Measurements from ENCODE around the gene MRGPRF. TPM values are rescaled to one million over a fixed set of nuclear protein-coding genes. Genes with fewer than 3 reads are reported as not detected.
A peak's percentile ranks its signal among the peaks of the same experiment; 100 is the strongest.

MRGPRF gene
- total RNA-seq (10 to 100 TPM in 5 of 7 donors, 1 to 10 TPM in 2; 7.2 to 21.2 (median 11.7) TPM), polyA plus RNA-seq (1 to 10 TPM; 2.2 to 7.9 (median 5.0) TPM)
- long read RNA-seq, donor 1, partial matches to known transcripts, result 0 of 1 reads
- long read RNA-seq, donor 1, other reads (novel, unspliced or antisense), result 0 of 1 reads
- long read RNA-seq, donor 2, partial matches to known transcripts, result 0 of 2 reads
- long read RNA-seq, donor 2, other reads (novel, unspliced or antisense), result 0 of 2 reads

GRCh38 chr11:69013009-69013951, at the start of gene MRGPRF:
Gene MRGPRF (minus strand): TSS chr11:69013246. CDS start chr11:69009901, 3,345 bp downstream.
- intact Hi-C loops (cut with DNase I; ENCODE audit: low total_unique reads), result no loop called here

GRCh38 chr11:69062169-69062855, 49.3 kb upstream of the MRGPRF start:
- WGBS, 5 donors, result 92 to 96% (median 94%) methylated on average over 15 of the region's 15 CpGs

More at GRCh38 chr11:69013009-69013951, at the start of gene MRGPRF:
- no peaks in the 10 kb centered on the region for H3K9me3 ChIP-seq
- peak; percentile 73 for DNase-seq
- 7 to 10% (median 8%) methylated on average over 26 to 43 of the region's 43 CpGs for WGBS, 5 donors
- H3K27me3 ChIP-seq (replicated peaks in 1 of 7), result peaks cover 0 to 69% (median 51%) of the 10 kb centered on the region in 7 donors
- peak in 7 of 11 experiments; percentile 6 to 37 (median 20) for TF ChIP-seq CTCF (IDR thresholded peaks at IDR 0.05 in 8 of 11, conservative IDR thresholded peaks at IDR 0.05 in 3 of 11)
- TF ChIP-seq POLR2AphosphoS5 (IDR thresholded peaks at IDR 0.05), result peak; percentile 47 to 52 (median 50)
- no peak for TF ChIP-seq POLR2A (IDR thresholded peaks at IDR 0.05)
- H3K4me3 ChIP-seq, result peak within 1 kb of the TSS; percentile 20 to 63 (median 33)
- peaks cover 0 to 71% (median 37%) of the 10 kb centered on the region in 6 donors for H3K4me1 ChIP-seq
- no peaks in the 10 kb centered on the region for H3K36me3 ChIP-seq
- H3K27ac ChIP-seq, result peak within 1 kb of the TSS in 7 of 8 donors; percentile 61 to 82 (median 75)

GRCh38 chr11:69061713-69062053, 48.6 kb upstream of the MRGPRF start:
- Histone ChIP-seq H3K4me1 (peaks cover 0 to 26% (median 5%) of the 10 kb centered on the region in 6 donors), H3K27ac (no peak overlapping the region), H3K27me3 (replicated peaks in 1 of 7) (no peaks in the 10 kb centered on the region), H3K9me3 (no peaks in the 10 kb centered on the region), H3K4me3 (no peak overlapping the region), H3K36me3 (peaks cover 0 to 98% (median 34%) of the 10 kb centered on the region in 6 donors)
- TF ChIP-seq POLR2A (IDR thresholded peaks at IDR 0.05) (no peak), CTCF (IDR thresholded peaks at IDR 0.05 in 8 of 11, conservative IDR thresholded peaks at IDR 0.05 in 3 of 11) (no peak), POLR2AphosphoS5 (IDR thresholded peaks at IDR 0.05) (no peak)
- WGBS, 5 donors, result 80 to 90% (median 84%) methylated on average over 4 of the region's 4 CpGs
- DNase-seq, result no peak
- intact Hi-C loops (cut with DNase I; ENCODE audit: low total_unique reads), result no loop called here

More at GRCh38 chr11:69062169-69062855, 49.3 kb upstream of the MRGPRF start:
- DNase-seq, result no peak
- TF ChIP-seq POLR2A (IDR thresholded peaks at IDR 0.05) (no peak), CTCF (IDR thresholded peaks at IDR 0.05 in 8 of 11, conservative IDR thresholded peaks at IDR 0.05 in 3 of 11) (no peak), POLR2AphosphoS5 (IDR thresholded peaks at IDR 0.05) (no peak)
- H3K27ac ChIP-seq, result no peak overlapping the region
- H3K36me3 ChIP-seq, result peaks cover 0 to 98% (median 33%) of the 10 kb centered on the region in 6 donors
- no peak overlapping the region for H3K4me3 ChIP-seq
- H3K9me3 ChIP-seq, result no peaks in the 10 kb centered on the region
- intact Hi-C loops (cut with DNase I; ENCODE audit: low total_unique reads), result no loop called here
- peaks cover 0 to 20% (median 1%) of the 10 kb centered on the region in 6 donors for H3K4me1 ChIP-seq
- H3K27me3 ChIP-seq (replicated peaks in 1 of 7), result no peaks in the 10 kb centered on the region

Measured in spleen (tissue), 13 donors.